Measurements from ENCODE around the gene EDAR.

Gene EDAR

GRCh38 chr2:108907822-108908712, 81.0 kb downstream of the EDAR start:
- no peak for DNase-seq

GRCh38 chr2:108906403-108907077, 82.5 kb downstream of the EDAR start:
- DNase-seq, result no peak

GRCh38 chr2:108905906-108906305, 83.1 kb downstream of the EDAR start:
- no peak for DNase-seq

- no peak for DNase-seq
Observed at GRCh38 chr2:108905176-108905575, 83.8 kb downstream of the EDAR start.

- no peak for DNase-seq
Observed at GRCh38 chr2:108904680-108905079, 84.3 kb downstream of the EDAR start.

- DNase-seq, result no peak
Observed at GRCh38 chr2:108898315-108899082, 90.5 kb downstream of the EDAR start.

- DNase-seq, result no peak
Observed at GRCh38 chr2:108896741-108897140, 92.3 kb downstream of the EDAR start.

- DNase-seq, result no peak
Observed at GRCh38 chr2:108895188-108895587, 93.8 kb downstream of the EDAR start.

- no peak for DNase-seq
Observed at GRCh38 chr2:108894766-108895165, 94.3 kb downstream of the EDAR start.

GRCh38 chr2:108893277-108893676, 95.7 kb downstream of the EDAR start:
- DNase-seq, result no peak

- no peak for DNase-seq
Observed at GRCh38 chr2:108889907-108890306, 99.1 kb downstream of the EDAR start.

GRCh38 chr2:108884619-108885018, 104.4 kb downstream of the EDAR start:
- DNase-seq, result no peak

- DNase-seq, result no peak
Observed at GRCh38 chr2:108878276-108878675, 110.7 kb downstream of the EDAR start.

- DNase-seq, result no peak
Observed at GRCh38 chr2:108877506-108877905, 111.5 kb downstream of the EDAR start.

- DNase-seq, result no peak
Observed at GRCh38 chr2:108870069-108870644, 118.9 kb downstream of the EDAR start.

GRCh38 chr2:108869542-108869941, 119.5 kb downstream of the EDAR start:
- no peak for DNase-seq

- no peak for DNase-seq
Observed at GRCh38 chr2:108868911-108869310, 120.1 kb downstream of the EDAR start.

- no peak for DNase-seq
Observed at GRCh38 chr2:108866041-108866440, 123.0 kb downstream of the EDAR start.

- DNase-seq, result no peak
Observed at GRCh38 chr2:108858894-108859293, 130.1 kb downstream of the EDAR start.

- DNase-seq, result no peak
Observed at GRCh38 chr2:108855194-108855593, 133.8 kb downstream of the EDAR start.

GRCh38 chr2:108854484-108854883, 134.5 kb downstream of the EDAR start:
- DNase-seq, result no peak

GRCh38 chr2:108853421-108853820, 135.6 kb downstream of the EDAR start:
- DNase-seq, result no peak

- DNase-seq, result no peak
Observed at GRCh38 chr2:108852375-108852774, 136.6 kb downstream of the EDAR start.
